Heart right ventricle (tissue), 16 donors: Measurements from ENCODE around the gene KIF9. TPM values are rescaled to one million over a fixed set of nuclear protein-coding genes. Genes with fewer than 3 reads are reported as not detected.
A peak's percentile ranks its signal among the peaks of the same experiment; 100 is the strongest.

ENCODE experiments used
- ATAC-seq, 8 donors: fragments of 200-7000 bp; cut with Tn5 transposase; one replicate each; pipeline ENCODE4 v1.9.1; 2020; ENCODE audit warnings: mild to moderate bottlenecking in 8 of 8, moderate library complexity in 8 of 8, moderate number of reproducible peaks in 1 of 8
- DNase-seq, 2 donors: peaks; one replicate each; pipeline ENCODE4 v3.0.0-alpha.2; 2020
- H3K27ac ChIP-seq, 10 donors: fragments of 200-600 bp; sonication (generic) in 2 of 10; one replicate each; pipeline versions ENCODE4 v1.5.0 to v1.8.0; 2020 to 2022; ENCODE audit warnings: mild to moderate bottlenecking in 3 of 10
- H3K27me3 ChIP-seq, 7 donors: fragments of 200-600 bp; one replicate each; pipeline ENCODE4 v1.8.0; 2021 to 2022; ENCODE audit warnings: mild to moderate bottlenecking in 2 of 7
- H3K36me3 ChIP-seq, 9 donors: fragments of 200-600 bp; sonication (generic) in 1 of 9; one replicate each; pipeline versions ENCODE4 v1.5.0 to v1.8.0; 2020 to 2022; ENCODE audit warnings: mild to moderate bottlenecking in 2 of 9
- H3K4me1 ChIP-seq, 9 donors: fragments of 200-600 bp; sonication (generic) in 1 of 9; one replicate each; pipeline versions ENCODE4 v1.5.0 to v1.8.0; 2020 to 2022; ENCODE audit warnings: mild to moderate bottlenecking in 4 of 9
- H3K4me3 ChIP-seq, 10 donors: fragments of 200-600 bp; sonication (generic) in 2 of 10; one replicate each; pipeline versions ENCODE4 v1.5.0 to v1.8.0; 2020 to 2022; ENCODE audit warnings: mild to moderate bottlenecking in 7 of 10, moderate library complexity in 2 of 10
- H3K9me3 ChIP-seq, 11 donors: fragments of 200-600 bp in 10 of 11; sonication (generic) in 2 of 11; one replicate each; pipeline versions ENCODE4 v1.5.0 to v1.8.0; 2013 to 2022; ENCODE audit warnings: mild to moderate bottlenecking in 2 of 11, control low read depth in 1 of 11, moderate library complexity in 1 of 11
- CTCF ChIP-seq, 9 donors: fragments of 200-600 bp; sonication (generic) in 2 of 9; IDR thresholded peaks; one replicate each; pipeline versions ENCODE4 v1.5.0 to v1.8.0; 2021 to 2022; ENCODE audit warnings: antibody characterized with exemption in 9 of 9, mild to moderate bottlenecking in 5 of 9, moderate library complexity in 1 of 9
- WGBS, 2 donors: extraction: QIAGEN DNeasy Blood & Tissue Kit; methylation state at CpG; one replicate each; pipeline ENCODE4 v1.1.7; 2013; ENCODE audit warnings: inconsistent platforms in 1 of 2; 5-methylcytosine and 5-hydroxymethylcytosine counted together
- intact Hi-C, 10 donors: fragments of 100-400 bp; cut with DNase I; formaldehyde crosslinking; loops; one replicate each; pipeline versions ENCODE4 v1.11.1 to v1.14.2; 2022
- polyA plus RNA-seq, 2 donors: library from polyadenylated mRNA; stranded (reverse); fragments of 200-250 nt; gene quantifications; one replicate each; pipeline ENCODE4 v1.2.3, GENCODE V29; 2013
- total RNA-seq, 10 donors: library from RNA; stranded (reverse); fragmentation: NEBNext Ultra II Directional in 3 of 10; extraction: Animal tissue kit (Norgen Biotek cat#: 25700) in 3 of 10; gene quantifications; one replicate each; pipeline versions ENCODE4 v1.2.1 to v1.2.4, GENCODE V29; 2021 to 2023
- donor health status: Arrhythmogenic right ventricular cardiomyopathy.
- donor health status: ischemic (EF 13 %, LVEDD 7.1; RV severe dilation, severe dysfunction).
- donor health status: healthy with polysubstance abuse.
- donor health status: DM: no; HTN: yes; CAD: no.
- donor health status: DM: no; HTN: no; CAD: no.
- donor health status: ischemic (EF 25% LVEDD 6.9; RV normal size, moderate dysfunction).
- donor health status: ischemic (EF 25% LVEDD 5.7; RV mildly dilated, moderate dysfunction).
- donor health status: healthy.
- donor health status: DM: yes; HTN: yes; CAD: no.
- donor health status: Ischemic cardiomyopathy.
- donor health status: ischemic (EF 35%, LVEDD 5.7; RV mildly dilated, moderate dysfunction).
- donor health status: nonischemic (EF 11% LVEDD 7.7; RV severe dilation, severe dysfunction).
- donor health status: DM: yes; HTN: yes; CAD: no.
- donor health status: PGD.
- donor health status: ischemic (EF 29% LVEDD 5.4; RV normal size, mild dysfunction).
- donor health status: nonischemic (EF 23%, LVEDD 6.1; RV moderate dilation, normal function).

KIF9 gene
- total and polyA plus RNA-seq, 12 donors: 4.2 to 16.6 (median 8.5) TPM

GRCh38 chr3:47243419-47244147 lies 39.0 kb downstream of the KIF9 start:
- Histone ChIP-seq H3K36me3 (no peaks in the 10 kb centered on the region), H3K4me1 (no peaks in the 10 kb centered on the region), H3K27ac (no peak overlapping the region), H3K9me3 (no peaks in the 10 kb centered on the region), H3K27me3 (no peaks in the 10 kb centered on the region), H3K4me3 (no peak overlapping the region)
- WGBS, 2 donors: 88 to 89% methylated on average over 9 of the region's 9 CpGs
- ATAC-seq (peak in 2 of 8 donors; percentile 30 to 58), DNase-seq (no peak)
- intact Hi-C loops: no loop called here
- TF ChIP-seq CTCF (IDR thresholded peaks at IDR 0.05): no peak

DNA sequence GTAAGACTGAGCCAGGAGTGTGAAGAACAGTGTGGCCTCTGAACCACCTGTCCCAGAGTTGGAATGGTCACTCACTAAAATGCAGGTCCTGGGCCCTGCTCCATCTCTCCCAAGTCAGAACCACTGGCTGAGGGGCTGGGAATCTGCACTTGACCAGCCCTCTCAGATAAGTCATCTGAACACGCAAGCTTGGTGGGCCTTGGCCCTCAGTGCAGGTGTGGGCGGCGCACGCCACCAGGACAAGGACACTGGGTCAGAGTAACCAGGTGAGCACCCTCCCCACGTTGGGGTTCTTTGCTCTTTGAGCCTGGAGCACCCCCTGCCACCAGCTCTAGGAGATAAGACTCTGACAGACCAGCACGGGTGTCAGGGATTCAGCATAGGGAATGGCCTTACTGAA lies 42.7 kb downstream of the KIF9 start:
- TF ChIP-seq CTCF (IDR thresholded peaks at IDR 0.05): no peak
- H3K4me1 ChIP-seq: no peaks in the 10 kb centered on the region
- H3K27me3 ChIP-seq: no peaks in the 10 kb centered on the region
- H3K9me3 ChIP-seq: no peaks in the 10 kb centered on the region
- DNase-seq (no peak), ATAC-seq (no peak)
- 88 to 92% methylated on average over 6 of the region's 6 CpGs for WGBS, 2 donors
- H3K4me3 ChIP-seq: no peak overlapping the region
- intact Hi-C loops: no loop called here
- no peak overlapping the region for H3K27ac ChIP-seq
- no peaks in the 10 kb centered on the region for H3K36me3 ChIP-seq

- ATAC-seq: no peak
- WGBS, 2 donors: 91 to 98% methylated on average over 3 of the region's 3 CpGs
- no peak for TF ChIP-seq CTCF (IDR thresholded peaks at IDR 0.05)
Measured at GRCh38 chr3:47238017-47238416, 44.6 kb downstream of the KIF9 start.

GRCh38 chr3:47228088-47228487 lies 54.5 kb downstream of the KIF9 start:
- no peaks in the 10 kb centered on the region for H3K9me3 ChIP-seq
- H3K36me3 ChIP-seq: no peaks in the 10 kb centered on the region
- WGBS, 2 donors: 40 to 50% methylated on average over 1 of the region's 1 CpG
- H3K4me3 ChIP-seq: peak overlapping the region in 3 of 10 donors; percentile 1 to 24 (median 19)
- H3K4me1 ChIP-seq: peaks cover 0 to 41% (median 7%) of the 10 kb centered on the region in 9 donors
- ATAC-seq (peak in 5 of 8 donors; percentile 47 to 64 (median 53)), DNase-seq (no peak)
- peak overlapping the region in 9 of 10 donors; percentile 15 to 72 (median 43) for H3K27ac ChIP-seq
- no peak for TF ChIP-seq CTCF (IDR thresholded peaks at IDR 0.05)
- intact Hi-C loops: no loop called here
- H3K27me3 ChIP-seq: no peaks in the 10 kb centered on the region

More at GRCh38 chr3:47238017-47238416, 44.6 kb downstream of the KIF9 start:
- Histone ChIP-seq H3K36me3 (no peaks in the 10 kb centered on the region), H3K9me3 (no peaks in the 10 kb centered on the region), H3K4me3 (no peak overlapping the region), H3K27me3 (no peaks in the 10 kb centered on the region), H3K27ac (no peak overlapping the region), H3K4me1 (no peaks in the 10 kb centered on the region)
- DNase-seq: no peak
- intact Hi-C loops: no loop called here
